ENCODE measurements around the gene PABPN1L. TPM values are rescaled to one million over a fixed set of nuclear protein-coding genes. Genes with fewer than 3 reads are reported as not detected.
A peak's percentile ranks its signal among the peaks of the same experiment; 100 is the strongest.

Gene PABPN1L
- total and polyA plus RNA-seq, 3 donors from 2014 or later: 0.34 to 0.93 TPM; not detected in 1

DNA sequence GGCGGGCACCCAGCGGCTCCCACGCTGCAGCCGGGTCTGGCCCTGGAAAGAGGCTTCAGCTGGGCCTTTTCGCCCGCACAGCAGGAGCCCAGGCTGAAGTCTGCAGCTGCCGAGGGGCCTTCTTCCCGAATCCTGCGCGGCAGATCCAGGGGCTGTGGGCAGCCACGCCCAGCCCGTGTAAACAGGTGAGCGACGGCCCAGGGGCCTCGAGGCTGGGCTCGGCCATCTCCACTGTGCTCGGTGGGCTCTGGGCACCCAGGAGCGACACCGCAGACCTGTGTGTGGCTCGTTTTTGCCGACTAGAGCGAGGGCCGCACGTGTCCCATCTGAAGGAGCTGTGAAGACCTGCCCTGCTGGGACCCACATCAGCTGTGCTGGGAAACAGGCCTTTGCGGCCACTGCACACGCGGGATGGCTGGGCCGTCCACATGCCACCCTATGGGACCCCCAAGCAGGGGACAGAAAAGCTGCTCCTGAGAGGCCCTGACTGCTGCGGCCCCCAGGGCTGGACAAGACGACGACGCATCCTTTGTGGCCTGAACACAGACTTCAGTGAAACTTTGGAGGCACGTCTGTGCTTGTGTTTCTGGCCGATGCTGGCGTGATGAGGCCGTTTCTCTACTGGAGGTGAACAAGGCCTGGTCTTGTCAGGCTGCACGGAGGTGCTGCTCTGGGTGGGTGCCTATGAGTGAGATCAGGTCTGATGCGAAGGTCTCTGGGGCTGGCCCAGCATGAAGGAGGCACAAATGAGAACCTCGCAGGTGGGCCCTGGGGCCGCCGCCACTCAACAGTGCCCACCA is 49.5 kb downstream of the PABPN1L start:
- intact Hi-C loops (cut with DNase I; ENCODE audit: low total_unique reads): no loop called here
- Histone ChIP-seq H3K36me3 (ENCODE audit: low read depth, missing control alignments) (no peaks in the 10 kb centered on the region), H3K4me3 (no peak overlapping the region), H3K4me1 (peaks cover 4% of the 10 kb centered on the region), H3K27ac (no peak overlapping the region), H3K27me3 (no peaks in the 10 kb centered on the region), H3K9me3 (no peaks in the 10 kb centered on the region)
- 89 to 97% methylated on average over 6 to 41 of the region's 41 CpGs for WGBS, 2 donors
- no peak for TF ChIP-seq POLR2A (IDR thresholded peaks at IDR 0.05)
- TF ChIP-seq, protein P1, sequence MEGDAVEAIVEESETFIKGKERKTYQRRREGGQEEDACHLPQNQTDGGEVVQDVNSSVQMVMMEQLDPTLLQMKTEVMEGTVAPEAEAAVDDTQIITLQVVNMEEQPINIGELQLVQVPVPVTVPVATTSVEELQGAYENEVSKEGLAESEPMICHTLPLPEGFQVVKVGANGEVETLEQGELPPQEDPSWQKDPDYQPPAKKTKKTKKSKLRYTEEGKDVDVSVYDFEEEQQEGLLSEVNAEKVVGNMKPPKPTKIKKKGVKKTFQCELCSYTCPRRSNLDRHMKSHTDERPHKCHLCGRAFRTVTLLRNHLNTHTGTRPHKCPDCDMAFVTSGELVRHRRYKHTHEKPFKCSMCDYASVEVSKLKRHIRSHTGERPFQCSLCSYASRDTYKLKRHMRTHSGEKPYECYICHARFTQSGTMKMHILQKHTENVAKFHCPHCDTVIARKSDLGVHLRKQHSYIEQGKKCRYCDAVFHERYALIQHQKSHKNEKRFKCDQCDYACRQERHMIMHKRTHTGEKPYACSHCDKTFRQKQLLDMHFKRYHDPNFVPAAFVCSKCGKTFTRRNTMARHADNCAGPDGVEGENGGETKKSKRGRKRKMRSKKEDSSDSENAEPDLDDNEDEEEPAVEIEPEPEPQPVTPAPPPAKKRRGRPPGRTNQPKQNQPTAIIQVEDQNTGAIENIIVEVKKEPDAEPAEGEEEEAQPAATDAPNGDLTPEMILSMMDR (IDR thresholded peaks at IDR 0.05): no peak
- no peak for DNase-seq

DNA sequence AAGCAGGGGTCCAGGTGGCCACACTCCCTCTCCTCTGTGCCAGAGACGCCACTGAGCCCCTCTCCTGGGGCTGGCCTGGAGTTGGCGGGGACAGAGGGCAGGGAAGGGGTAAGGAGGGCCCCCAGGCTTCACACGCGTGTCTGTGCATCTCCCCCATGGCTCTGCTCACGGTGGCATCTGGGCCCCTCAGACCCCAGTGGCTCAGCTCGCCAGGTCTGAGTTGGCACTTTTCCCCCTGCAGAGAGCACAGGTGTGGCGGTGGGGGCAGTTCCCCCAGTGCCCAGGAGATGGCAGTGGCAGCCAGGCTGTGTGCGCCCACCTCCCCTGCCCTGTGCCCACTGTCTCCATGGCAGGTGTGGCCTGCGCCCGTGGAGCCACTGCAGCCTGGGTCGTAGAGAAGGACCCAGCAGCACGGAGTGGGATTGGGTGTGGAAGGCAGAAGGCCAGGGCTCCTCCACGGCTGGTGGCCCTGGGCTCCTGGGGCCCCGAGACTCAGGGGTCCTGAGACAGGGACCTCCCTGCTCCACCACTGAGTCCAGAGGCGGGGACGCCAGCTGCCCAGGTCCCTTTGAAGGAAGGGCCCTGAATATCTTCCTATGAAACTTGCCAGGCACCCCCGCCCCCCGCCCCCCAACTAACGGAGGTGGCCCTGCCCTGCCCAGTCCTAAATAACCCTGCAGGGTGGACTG is 50.4 kb downstream of the PABPN1L start:
- Histone ChIP-seq H3K27ac (no peak overlapping the region), H3K9me3 (no peaks in the 10 kb centered on the region), H3K36me3 (ENCODE audit: low read depth, missing control alignments) (no peaks in the 10 kb centered on the region), H3K4me3 (no peak overlapping the region), H3K27me3 (no peaks in the 10 kb centered on the region), H3K4me1 (peaks cover 5% of the 10 kb centered on the region)
- intact Hi-C loops (cut with DNase I; ENCODE audit: low total_unique reads): no loop called here
- 64 to 69% methylated on average over 7 to 19 of the region's 19 CpGs for WGBS, 2 donors
- no peak for TF ChIP-seq POLR2A (IDR thresholded peaks at IDR 0.05)
- TF ChIP-seq, protein P1 (IDR thresholded peaks at IDR 0.05): peak; percentile 25 to 50 (median 43)
- DNase-seq: no peak

DNA sequence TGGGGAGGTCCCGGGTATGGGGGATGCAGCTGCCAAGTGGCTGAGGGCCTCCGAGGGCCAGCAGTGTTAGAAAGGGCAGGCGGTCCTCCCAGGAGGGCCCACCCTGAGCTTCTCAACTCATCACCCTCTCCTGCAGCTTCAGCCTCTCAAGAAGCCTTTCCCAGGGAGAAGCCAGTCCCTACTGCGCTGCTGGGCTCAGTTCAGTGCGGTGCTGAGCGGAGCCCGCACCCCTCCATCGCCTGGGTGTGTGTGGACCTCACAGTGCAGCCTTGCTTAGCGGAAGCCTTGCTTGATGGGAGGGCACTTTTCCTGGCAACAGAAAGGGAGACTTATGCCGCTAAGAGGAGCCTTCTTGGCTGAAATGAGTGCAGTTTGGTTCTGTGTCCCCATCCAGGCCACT is 51.2 kb downstream of the PABPN1L start:
- Histone ChIP-seq H3K36me3 (ENCODE audit: low read depth, missing control alignments) (no peaks in the 10 kb centered on the region), H3K4me3 (no peak overlapping the region), H3K27me3 (no peaks in the 10 kb centered on the region), H3K27ac (no peak overlapping the region), H3K9me3 (no peaks in the 10 kb centered on the region), H3K4me1 (peaks cover 13% of the 10 kb centered on the region)
- 84 to 90% methylated on average over 3 to 10 of the region's 10 CpGs for WGBS, 2 donors
- intact Hi-C loops (cut with DNase I; ENCODE audit: low total_unique reads): no loop called here
- no peak for DNase-seq
- TF ChIP-seq, protein P1 (IDR thresholded peaks at IDR 0.05): no peak
- TF ChIP-seq POLR2A (IDR thresholded peaks at IDR 0.05): no peak

DNA sequence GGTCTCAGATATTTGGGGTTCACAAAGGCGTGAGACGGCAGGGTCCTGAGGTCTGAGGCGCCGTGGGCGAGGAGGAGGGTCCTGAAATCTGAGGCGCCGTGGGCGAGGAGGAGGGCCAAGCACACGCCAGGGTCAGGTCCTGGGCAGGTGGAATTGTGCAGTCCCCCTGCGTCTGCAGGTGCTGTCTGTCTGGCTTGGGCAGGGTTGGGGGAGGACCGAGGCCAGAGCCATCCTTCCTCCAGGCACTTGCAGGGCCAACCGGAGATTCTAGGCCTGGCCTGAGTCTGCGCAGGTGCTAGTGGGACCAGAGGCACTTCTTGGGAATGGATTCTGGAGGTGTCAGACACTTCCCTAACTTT is 52.3 kb downstream of the PABPN1L start:
- TF ChIP-seq POLR2A (IDR thresholded peaks at IDR 0.05): no peak
- TF ChIP-seq, protein P1 (IDR thresholded peaks at IDR 0.05): no peak
- no peak overlapping the region for H3K4me3 ChIP-seq
- H3K27me3 ChIP-seq: no peaks in the 10 kb centered on the region
- no peaks in the 10 kb centered on the region for H3K36me3 ChIP-seq (ENCODE audit: low read depth, missing control alignments)
- no peak for DNase-seq
- WGBS, 2 donors: 77 to 84% methylated on average over 13 of the region's 13 CpGs
- H3K27ac ChIP-seq: no peak overlapping the region
- peaks cover 15% of the 10 kb centered on the region for H3K4me1 ChIP-seq
- intact Hi-C loops (cut with DNase I; ENCODE audit: low total_unique reads): no loop called here
- no peaks in the 10 kb centered on the region for H3K9me3 ChIP-seq

Other genes with a start within 250 kb of the PABPN1L start
- gene IL17C, start 228.1 kb downstream of the PABPN1L start, total RNA-seq: 1 to 10 TPM in 1 of 2 donors, under 1 TPM in 1; 0.99 to 1.5 TPM
- gene IL17C, start 228.1 kb downstream of the PABPN1L start, polyA plus RNA-seq (ENCODE audit: insufficient read depth, low read depth, low replicate concordance): 0.75 TPM
- 10 to 100 TPM; 11.7 to 34.9 TPM for gene CYBA, start 215.6 kb downstream of the PABPN1L start, total RNA-seq
- 40.0 TPM for gene CYBA, start 215.6 kb downstream of the PABPN1L start, polyA plus RNA-seq (ENCODE audit: insufficient read depth, low read depth, low replicate concordance)
- gene MVD, start 203.6 kb downstream of the PABPN1L start, total RNA-seq: 10 to 100 TPM; 46.6 to 56.1 TPM
- gene MVD, start 203.6 kb downstream of the PABPN1L start, polyA plus RNA-seq (ENCODE audit: insufficient read depth, low read depth, low replicate concordance): 100 TPM
- 1 to 10 TPM; 2.5 to 3.0 TPM for gene SNAI3, start 180.2 kb downstream of the PABPN1L start, total RNA-seq
- gene SNAI3, start 180.2 kb downstream of the PABPN1L start, polyA plus RNA-seq (ENCODE audit: insufficient read depth, low read depth, low replicate concordance): 1.3 TPM
- gene RNF166, start 160.3 kb downstream of the PABPN1L start, total RNA-seq: 10 to 100 TPM; 37.4 to 41.3 TPM
- gene RNF166, start 160.3 kb downstream of the PABPN1L start, polyA plus RNA-seq (ENCODE audit: insufficient read depth, low read depth, low replicate concordance): 18.3 TPM
- gene CTU2, start 160.2 kb downstream of the PABPN1L start, total RNA-seq: 10 to 100 TPM; 24.8 to 25.4 TPM
- 19.8 TPM for gene CTU2, start 160.2 kb downstream of the PABPN1L start, polyA plus RNA-seq (ENCODE audit: insufficient read depth, low read depth, low replicate concordance)
- 10 to 100 TPM; 40.7 to 44.5 TPM for gene PIEZO1, start 81.4 kb downstream of the PABPN1L start, total RNA-seq
- gene PIEZO1, start 81.4 kb downstream of the PABPN1L start, polyA plus RNA-seq (ENCODE audit: insufficient read depth, low read depth, low replicate concordance): 24.2 TPM
- 10 to 100 TPM; 14.9 to 19.1 TPM for gene CDT1, start 62.9 kb downstream of the PABPN1L start, total RNA-seq
- gene CDT1, start 62.9 kb downstream of the PABPN1L start, polyA plus RNA-seq (ENCODE audit: insufficient read depth, low read depth, low replicate concordance): 11.9 TPM
- 10 to 100 TPM; 62.1 to 82.1 TPM for gene APRT, start 54.7 kb downstream of the PABPN1L start, total RNA-seq
- 86.0 TPM for gene APRT, start 54.7 kb downstream of the PABPN1L start, polyA plus RNA-seq (ENCODE audit: insufficient read depth, low read depth, low replicate concordance)
- 10 to 100 TPM; 65.3 to 94.4 TPM for gene GALNS, start 9.7 kb downstream of the PABPN1L start, total RNA-seq
- 55.9 TPM for gene GALNS, start 9.7 kb downstream of the PABPN1L start, polyA plus RNA-seq (ENCODE audit: insufficient read depth, low read depth, low replicate concordance)
- 10 to 100 TPM; 58.3 to 59.8 TPM for gene TRAPPC2L, start 9.5 kb downstream of the PABPN1L start, total RNA-seq
- 216 TPM for gene TRAPPC2L, start 9.5 kb downstream of the PABPN1L start, polyA plus RNA-seq (ENCODE audit: insufficient read depth, low read depth, low replicate concordance)
- gene CBFA2T3, start 110.5 kb upstream of the PABPN1L start, total RNA-seq: 10 to 100 TPM in 1 of 2 donors, 1 to 10 TPM in 1; 9.2 to 11.9 TPM
- gene CBFA2T3, start 110.5 kb upstream of the PABPN1L start, polyA plus RNA-seq (ENCODE audit: insufficient read depth, low read depth, low replicate concordance): 7.1 TPM
- 10 to 100 TPM; 61.0 to 70.1 TPM for gene ACSF3, start 227.2 kb upstream of the PABPN1L start, total RNA-seq
- 30.3 TPM for gene ACSF3, start 227.2 kb upstream of the PABPN1L start, polyA plus RNA-seq (ENCODE audit: insufficient read depth, low read depth, low replicate concordance)

Data from testis (tissue), 3 donors.